CD14-positive monocyte (primary cell): ENCODE results near the gene PIGR. TPM values are rescaled to one million over a fixed set of nuclear protein-coding genes. Genes with fewer than 3 reads are reported as not detected.

ENCODE experiments used
- DNase-seq, 3 donors: peaks; one replicate each; pipeline ENCODE4 v3.0.0-alpha.2; 2011 to 2022
- H2AFZ ChIP-seq: 2 replicates; pipeline ENCODE4 v1.6.0; 2012; ENCODE audit warnings: mild to moderate bottlenecking, low read depth, low read length, inconsistent platforms; ENCODE audit not compliant: insufficient read depth, poor library complexity, severe bottlenecking
- H3K27ac ChIP-seq, 2 donors: 1 replicate in 1 of 2; 2 replicates in 1 of 2; pipeline ENCODE4 v1.5.1; 2012 to 2013; ENCODE audit warnings: low read length in 2 of 2, control low read depth in 1 of 2, inconsistent platforms in 1 of 2, low read depth in 1 of 2, mild to moderate bottlenecking in 1 of 2
- H3K27me3 ChIP-seq, 2 donors: one replicate each; pipeline versions ENCODE4 v1.6.0 to v1.6.1; 2011 to 2013; ENCODE audit warnings: low read length in 2 of 2; ENCODE audit not compliant: control insufficient read depth in 2 of 2, insufficient read depth in 2 of 2
- H3K36me3 ChIP-seq, 2 donors: replicated peaks in 1 of 2; 1 replicate in 1 of 2; 2 replicates in 1 of 2; pipeline versions ENCODE4 v1.5.1 to v1.6.1; 2012 to 2013; ENCODE audit warnings: low read length in 2 of 2, control low read depth in 1 of 2, inconsistent platforms in 1 of 2, mild to moderate bottlenecking in 1 of 2; ENCODE audit not compliant: insufficient read depth in 2 of 2, control insufficient read depth in 1 of 2
- H3K4me1 ChIP-seq, 2 donors: 1 replicate in 1 of 2; 2 replicates in 1 of 2; pipeline versions ENCODE4 v1.5.1 to v1.6.1; 2012 to 2013; ENCODE audit warnings: low read length in 2 of 2, control low read depth in 1 of 2, inconsistent platforms in 1 of 2, mild to moderate bottlenecking in 1 of 2, moderate library complexity in 1 of 2; ENCODE audit not compliant: insufficient read depth in 2 of 2, control insufficient read depth in 1 of 2
- H3K4me2 ChIP-seq: replicated peaks from 2 replicates; pipeline ENCODE3; 2012; ENCODE audit warnings: low read length, moderate library complexity, mild to moderate bottlenecking; ENCODE audit not compliant: poor library complexity, severe bottlenecking; ENCODE audit errors: extremely low read depth
- H3K4me3 ChIP-seq, 3 experiments: fragments of 200-600 bp in 1 of 3; sonication (generic) in 1 of 3; replicated peaks in 1 of 3; 1 replicate in 2 of 3; 2 replicates in 1 of 3; pipeline ENCODE4 v1.5.1; 2011 to 2013; ENCODE audit warnings: low read length in 3 of 3, mild to moderate bottlenecking in 3 of 3, control low read depth in 2 of 3, low read depth in 2 of 3, inconsistent platforms in 1 of 3, moderate library complexity in 1 of 3
- H3K79me2 ChIP-seq: 2 replicates; pipeline ENCODE4 v1.6.0; 2012; ENCODE audit warnings: mild to moderate bottlenecking, control low read depth, inconsistent platforms, low read length, moderate library complexity; ENCODE audit not compliant: insufficient read depth
- H3K9ac ChIP-seq: 2 replicates; pipeline ENCODE4 v1.6.0; 2017; ENCODE audit warnings: low read length, mild to moderate bottlenecking; ENCODE audit not compliant: insufficient read depth, poor library complexity, severe bottlenecking
- H3K9me3 ChIP-seq, 2 donors: replicated peaks in 1 of 2; 1 replicate in 1 of 2; 2 replicates in 1 of 2; pipeline versions ENCODE4 v1.5.1 to v1.6.1; 2012 to 2013; ENCODE audit warnings: low read length in 2 of 2, control low read depth in 1 of 2; ENCODE audit not compliant: control insufficient read depth in 1 of 2, insufficient read depth in 1 of 2
- H4K20me1 ChIP-seq: 2 replicates; pipeline ENCODE4 v1.6.0; 2012; ENCODE audit warnings: mild to moderate bottlenecking, low read length, control low read depth, moderate library complexity; ENCODE audit not compliant: insufficient read depth
- H3K27ac Mint-ChIP-seq, 7 donors: one replicate each; pipeline ENCODE4 v1.8.0; 2020; ENCODE audit warnings: mild to moderate bottlenecking in 7 of 7, mixed read lengths in 7 of 7, moderate library complexity in 6 of 7, inconsistent platforms in 2 of 7
- H3K27me3 Mint-ChIP-seq, 3 donors: one replicate each; pipeline ENCODE4 v1.8.0; 2021 to 2022; ENCODE audit warnings: low read depth in 3 of 3, mild to moderate bottlenecking in 3 of 3, mixed read lengths in 3 of 3, moderate library complexity in 3 of 3, inconsistent platforms in 1 of 3
- H3K36me3 Mint-ChIP-seq, 2 donors: one replicate each; pipeline ENCODE4 v1.8.0; 2020; ENCODE audit warnings: mixed read lengths in 2 of 2, inconsistent platforms in 1 of 2, mild to moderate bottlenecking in 1 of 2
- H3K4me1 Mint-ChIP-seq: one replicate; pipeline ENCODE4 v1.8.0; 2020; ENCODE audit warnings: mild to moderate bottlenecking, mixed read lengths
- H3K4me3 Mint-ChIP-seq, 2 donors: one replicate each; pipeline ENCODE4 v1.8.0; 2020; ENCODE audit warnings: mild to moderate bottlenecking in 2 of 2, mixed read lengths in 2 of 2, moderate library complexity in 1 of 2
- H3K9me3 Mint-ChIP-seq, 7 donors: one replicate each; pipeline ENCODE4 v1.8.0; 2020 to 2022; ENCODE audit warnings: mixed read lengths in 7 of 7, mild to moderate bottlenecking in 6 of 7, moderate library complexity in 6 of 7, inconsistent platforms in 2 of 7
- CTCF ChIP-seq: fragments of 200-600 bp; IDR thresholded peaks from one replicate; pipeline ENCODE4 v1.8.0; 2022; ENCODE audit warnings: antibody characterized with exemption, mild to moderate bottlenecking
- WGBS: methylation state at CpG from one replicate; pipeline ENCODE4 v1.1.5; 2013; ENCODE audit warnings: missing lambda C conversion rate; ENCODE audit not compliant: insufficient coverage; 5-methylcytosine and 5-hydroxymethylcytosine counted together
- intact Hi-C, 2 donors: fragments of 100-400 bp; cut with micrococcal nuclease; formaldehyde crosslinking; loops; one replicate each; pipeline versions ENCODE4 v1.15.0 to v1.15.1; 2023
- polyA plus RNA-seq, 3 donors: library from polyadenylated mRNA; depleted of rRNA in 1 of 3; unstranded in 2 of 3; stranded (reverse) in 1 of 3; fragments of 300-500 nt in 2 of 3; fragments of >200 nt in 1 of 3; fragmentation: Illumina TruSeq in 2 of 3; gene quantifications; 1 replicate in 2 of 3; 2 replicates in 1 of 3; pipeline ENCODE4 v1.2.3, GENCODE V29; 2012 to 2021

Gene PIGR
- polyA plus RNA-seq, 3 donors = 0.01 TPM; not detected in 2

- H3K4me3 ChIP-seq = no peak overlapping the region
- peaks cover 9 to 12% (median 10%) of the 10 kb centered on the region in 3 donors for H3K27me3 Mint-ChIP-seq
- DNase-seq = no peak
- H3K4me2 ChIP-seq = no peak overlapping the region
- no peak overlapping the region for H3K4me3 Mint-ChIP-seq
- H3K4me1 ChIP-seq = no peaks in the 10 kb centered on the region
- WGBS = no CpG with 5 or more reads among the region's 1 CpG
- intact Hi-C loops = no loop called here
- TF ChIP-seq CTCF = no peak
- H3K27ac Mint-ChIP-seq = no peak overlapping the region
- no peaks in the 10 kb centered on the region for H3K36me3 ChIP-seq
- H4K20me1 ChIP-seq = no peaks in the 10 kb centered on the region
- no peaks in the 10 kb centered on the region for H3K79me2 ChIP-seq
- no peaks in the 10 kb centered on the region for H3K9me3 Mint-ChIP-seq
- H3K4me1 Mint-ChIP-seq = no peaks in the 10 kb centered on the region
- H3K36me3 Mint-ChIP-seq = no peaks in the 10 kb centered on the region
- H3K9ac ChIP-seq = no peak overlapping the region
- H3K27me3 ChIP-seq = peaks cover 0 to 4% of the 10 kb centered on the region in 2 donors
- H2AFZ ChIP-seq = no peak overlapping the region
- no peaks in the 10 kb centered on the region for H3K9me3 ChIP-seq
- no peak overlapping the region for H3K27ac ChIP-seq
These were observed 41.6 kb upstream of the PIGR start for GRCh38 chr1:206987873-206988272.

- Histone ChIP-seq H3K4me2 (no peak overlapping the region), H3K9me3 (no peaks in the 10 kb centered on the region), H3K4me1 (no peaks in the 10 kb centered on the region), H3K27ac (no peak overlapping the region), H3K36me3 (no peaks in the 10 kb centered on the region), H3K4me3 (no peak overlapping the region), H4K20me1 (no peaks in the 10 kb centered on the region), H2AFZ (no peak overlapping the region), H3K79me2 (no peaks in the 10 kb centered on the region), H3K27me3 (peaks cover 0 to 4% of the 10 kb centered on the region in 2 donors), H3K9ac (no peak overlapping the region)
- Mint-ChIP-seq H3K36me3 (no peaks in the 10 kb centered on the region), H3K4me3 (no peak overlapping the region), H3K27me3 (peaks cover 6 to 12% (median 9%) of the 10 kb centered on the region in 3 donors), H3K27ac (no peak overlapping the region), H3K4me1 (no peaks in the 10 kb centered on the region), H3K9me3 (no peaks in the 10 kb centered on the region)
- TF ChIP-seq CTCF = no peak
- 95% methylated on average over 2 of the region's 3 CpGs for WGBS
- DNase-seq = no peak
- intact Hi-C loops = no loop called here
These were observed 40.6 kb upstream of the PIGR start for GRCh38 chr1:206986885-206987284.
